ENCODE measurements around the gene SLC38A6.

DNA sequence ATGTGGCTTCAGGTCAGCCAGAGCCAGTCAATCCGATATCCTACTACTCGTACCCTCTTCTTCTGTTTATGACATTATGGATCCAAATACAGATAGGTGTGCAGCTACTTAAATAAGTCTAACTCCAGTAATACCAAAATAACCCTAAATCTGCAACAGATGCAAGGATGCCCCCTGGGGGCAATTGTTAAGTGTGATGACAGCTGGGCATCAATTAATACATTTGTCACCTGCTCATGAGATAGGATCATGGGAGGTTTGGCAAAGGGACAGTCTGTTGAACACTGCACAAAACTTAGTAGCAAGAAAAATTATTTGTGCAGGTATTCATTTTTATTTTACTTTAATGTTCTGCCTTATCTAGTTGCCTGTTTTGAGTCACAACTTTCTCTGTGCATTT is 83.2 kb downstream of the SLC38A6 start:
- TF ChIP-seq SIX5 (IDR thresholded peaks at IDR 0.05; ENCODE audit: borderline replicate concordance in 1 of 2, insufficient read depth in 1 of 2, low read depth in 1 of 2, low read length in 2 of 2) (no peak), CC2D1A (IDR thresholded peaks at IDR 0.05) (no peak), MYNN (IDR thresholded peaks at IDR 0.05) (no peak), MYNN (CRISPR knock-in tag; IDR thresholded peaks at IDR 0.05) (no peak), JUN (IDR thresholded peaks at IDR 0.05; ENCODE audit: borderline replicate concordance, low read depth, low read length) (no peak), JUN (CRISPR knock-in tag; IDR thresholded peaks at IDR 0.05; ENCODE audit: borderline replicate concordance) (no peak), MAFG (tag; conservative IDR thresholded peaks at IDR 0.05) (no peak), SMARCA4 (IDR thresholded peaks at IDR 0.05) (no peak), BRCA1 (IDR thresholded peaks at IDR 0.05) (no peak), BRCA1 (CRISPR knock-in tag; IDR thresholded peaks at IDR 0.05) (no peak), ZEB2 (IDR thresholded peaks at IDR 0.05) (no peak), TSHZ1 (CRISPR knock-in tag; IDR thresholded peaks at IDR 0.05) (no peak)

All from K562 (cell line).